Measurements from ENCODE around the gene FLT4. TPM values are rescaled to one million over a fixed set of nuclear protein-coding genes. Genes with fewer than 3 reads are reported as not detected.
"Not testable (repeated sequence)": the region's sequence is repeated elsewhere in the genome, so short reads cannot be mapped to it uniquely, and the experiment has no call there.

Gene FLT4
- total RNA-seq, 1 donor from 2014 or later, result 13.1 TPM

- Mint-ChIP-seq H3K9me3 (no peaks in the 10 kb centered on the region), H3K36me3 (ENCODE audit: low read depth) (no peaks in the 10 kb centered on the region), H3K4me1 (no peaks in the 10 kb centered on the region), H3K27ac (ENCODE audit: unreplicated experiment) (no peak overlapping the region), H3K4me3 (no peak overlapping the region), H3K27me3 (ENCODE audit: low read depth) (peaks cover 52% of the 10 kb centered on the region)
- no peak for DNase-seq (ENCODE audit: low read depth, low spot score)
- TF ChIP-seq, protein P1, sequence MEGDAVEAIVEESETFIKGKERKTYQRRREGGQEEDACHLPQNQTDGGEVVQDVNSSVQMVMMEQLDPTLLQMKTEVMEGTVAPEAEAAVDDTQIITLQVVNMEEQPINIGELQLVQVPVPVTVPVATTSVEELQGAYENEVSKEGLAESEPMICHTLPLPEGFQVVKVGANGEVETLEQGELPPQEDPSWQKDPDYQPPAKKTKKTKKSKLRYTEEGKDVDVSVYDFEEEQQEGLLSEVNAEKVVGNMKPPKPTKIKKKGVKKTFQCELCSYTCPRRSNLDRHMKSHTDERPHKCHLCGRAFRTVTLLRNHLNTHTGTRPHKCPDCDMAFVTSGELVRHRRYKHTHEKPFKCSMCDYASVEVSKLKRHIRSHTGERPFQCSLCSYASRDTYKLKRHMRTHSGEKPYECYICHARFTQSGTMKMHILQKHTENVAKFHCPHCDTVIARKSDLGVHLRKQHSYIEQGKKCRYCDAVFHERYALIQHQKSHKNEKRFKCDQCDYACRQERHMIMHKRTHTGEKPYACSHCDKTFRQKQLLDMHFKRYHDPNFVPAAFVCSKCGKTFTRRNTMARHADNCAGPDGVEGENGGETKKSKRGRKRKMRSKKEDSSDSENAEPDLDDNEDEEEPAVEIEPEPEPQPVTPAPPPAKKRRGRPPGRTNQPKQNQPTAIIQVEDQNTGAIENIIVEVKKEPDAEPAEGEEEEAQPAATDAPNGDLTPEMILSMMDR (conservative IDR thresholded peaks at IDR 0.05), result no peak
Observed at GRCh38 chr5:180690562-180690961, 41.2 kb upstream of the FLT4 start.

GRCh38 chr5:180689775-180690174, 40.4 kb upstream of the FLT4 start:
- no peak overlapping the region for H3K27ac Mint-ChIP-seq (ENCODE audit: unreplicated experiment)
- peaks cover 49% of the 10 kb centered on the region for H3K27me3 Mint-ChIP-seq (ENCODE audit: low read depth)
- DNase-seq (ENCODE audit: low read depth, low spot score), result no peak
- no peaks in the 10 kb centered on the region for H3K4me1 Mint-ChIP-seq
- no peak overlapping the region for H3K4me3 Mint-ChIP-seq
- TF ChIP-seq, protein P1 (conservative IDR thresholded peaks at IDR 0.05), result no peak
- H3K9me3 Mint-ChIP-seq, result no peaks in the 10 kb centered on the region
- H3K36me3 Mint-ChIP-seq (ENCODE audit: low read depth), result no peaks in the 10 kb centered on the region

- H3K4me1 Mint-ChIP-seq, result no peaks in the 10 kb centered on the region
- DNase-seq (ENCODE audit: low read depth, low spot score), result no peak
- H3K27me3 Mint-ChIP-seq (ENCODE audit: low read depth), result peaks cover 44% of the 10 kb centered on the region
- H3K9me3 Mint-ChIP-seq, result no peaks in the 10 kb centered on the region
- no peak overlapping the region for H3K4me3 Mint-ChIP-seq
- no peak overlapping the region for H3K27ac Mint-ChIP-seq (ENCODE audit: unreplicated experiment)
- TF ChIP-seq, protein P1 (conservative IDR thresholded peaks at IDR 0.05), result no peak
- H3K36me3 Mint-ChIP-seq (ENCODE audit: low read depth), result no peaks in the 10 kb centered on the region
Observed at GRCh38 chr5:180689071-180689694, 39.8 kb upstream of the FLT4 start.

DNA sequence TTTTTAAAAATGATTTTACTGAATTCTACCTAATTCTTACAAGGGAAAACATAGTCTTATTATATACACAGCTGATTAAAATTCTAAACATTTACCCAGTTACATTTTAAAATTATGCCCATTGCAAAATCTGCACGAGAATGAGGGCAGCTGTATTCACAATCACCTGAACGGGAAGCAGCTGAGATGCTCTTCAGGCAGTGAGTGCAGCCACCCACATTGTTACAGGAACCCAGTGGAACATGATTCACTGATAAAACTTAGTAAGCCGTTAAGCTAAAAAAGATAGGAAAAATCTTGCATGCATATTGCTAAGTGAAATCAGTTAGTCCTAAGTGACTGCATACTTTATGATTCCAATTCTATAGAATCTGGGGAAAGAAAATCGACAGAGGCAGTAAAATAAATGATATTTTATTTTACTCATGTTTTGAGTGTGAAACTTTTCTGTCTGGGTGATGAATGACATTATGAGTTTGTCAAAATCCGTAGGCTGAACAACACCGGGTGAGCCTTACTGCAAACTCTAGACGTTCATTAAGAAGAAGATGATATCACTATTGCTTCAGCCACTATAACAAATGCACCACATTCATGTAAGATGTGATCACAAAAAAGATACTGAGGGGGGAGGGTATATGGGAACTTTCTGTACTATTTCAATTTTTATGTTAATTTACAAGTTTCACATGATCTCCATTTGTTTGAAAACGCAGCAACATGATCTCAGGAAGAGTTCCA, 39.1 kb upstream of the FLT4 start:
- Mint-ChIP-seq H3K36me3 (ENCODE audit: low read depth) (no peaks in the 10 kb centered on the region), H3K27me3 (ENCODE audit: low read depth) (peaks cover 43% of the 10 kb centered on the region), H3K4me3 (no peak overlapping the region), H3K27ac (ENCODE audit: unreplicated experiment) (no peak overlapping the region), H3K9me3 (no peaks in the 10 kb centered on the region), H3K4me1 (peaks cover 5% of the 10 kb centered on the region)
- DNase-seq (ENCODE audit: low read depth, low spot score), result no peak
- TF ChIP-seq, protein P1 (conservative IDR thresholded peaks at IDR 0.05), result no peak

GRCh38 chr5:180686799-180687198, 37.4 kb upstream of the FLT4 start:
- H3K9me3 Mint-ChIP-seq; H3K4me1 Mint-ChIP-seq; H3K27ac Mint-ChIP-seq (ENCODE audit: unreplicated experiment); H3K36me3 Mint-ChIP-seq (ENCODE audit: low read depth); H3K4me3 Mint-ChIP-seq; DNase-seq (ENCODE audit: low read depth, low spot score): not testable (repeated sequence)
- H3K27me3 Mint-ChIP-seq (ENCODE audit: low read depth), result peaks cover 35% of the 10 kb centered on the region

- H3K4me3 Mint-ChIP-seq, result no peak overlapping the region
- H3K27me3 Mint-ChIP-seq (ENCODE audit: low read depth), result peaks cover 30% of the 10 kb centered on the region
- TF ChIP-seq, protein P1 (conservative IDR thresholded peaks at IDR 0.05), result no peak
Observed at GRCh38 chr5:180684623-180685161, 35.3 kb upstream of the FLT4 start.

More at GRCh38 chr5:180684623-180685161, 35.3 kb upstream of the FLT4 start:
- Mint-ChIP-seq H3K9me3 (no peaks in the 10 kb centered on the region), H3K4me1 (peaks cover 8% of the 10 kb centered on the region), H3K36me3 (ENCODE audit: low read depth) (no peaks in the 10 kb centered on the region), H3K27ac (ENCODE audit: unreplicated experiment) (no peak overlapping the region)
- no peak for DNase-seq (ENCODE audit: low read depth, low spot score)
